ENCODE measurements around the gene JAK2.

GRCh38 chr9:4980086-4980727 lies 4.9 kb upstream of the JAK2 start:
- TF ChIP-seq CTCF (conservative IDR thresholded peaks at IDR 0.05; ENCODE audit: low read length) (no peak), EZH2phosphoT487 (IDR thresholded peaks at IDR 0.05; ENCODE audit: borderline replicate concordance, low read depth, low read length) (no peak)
